ENCODE measurements around the gene PCNT.

The PCNT gene

DNA sequence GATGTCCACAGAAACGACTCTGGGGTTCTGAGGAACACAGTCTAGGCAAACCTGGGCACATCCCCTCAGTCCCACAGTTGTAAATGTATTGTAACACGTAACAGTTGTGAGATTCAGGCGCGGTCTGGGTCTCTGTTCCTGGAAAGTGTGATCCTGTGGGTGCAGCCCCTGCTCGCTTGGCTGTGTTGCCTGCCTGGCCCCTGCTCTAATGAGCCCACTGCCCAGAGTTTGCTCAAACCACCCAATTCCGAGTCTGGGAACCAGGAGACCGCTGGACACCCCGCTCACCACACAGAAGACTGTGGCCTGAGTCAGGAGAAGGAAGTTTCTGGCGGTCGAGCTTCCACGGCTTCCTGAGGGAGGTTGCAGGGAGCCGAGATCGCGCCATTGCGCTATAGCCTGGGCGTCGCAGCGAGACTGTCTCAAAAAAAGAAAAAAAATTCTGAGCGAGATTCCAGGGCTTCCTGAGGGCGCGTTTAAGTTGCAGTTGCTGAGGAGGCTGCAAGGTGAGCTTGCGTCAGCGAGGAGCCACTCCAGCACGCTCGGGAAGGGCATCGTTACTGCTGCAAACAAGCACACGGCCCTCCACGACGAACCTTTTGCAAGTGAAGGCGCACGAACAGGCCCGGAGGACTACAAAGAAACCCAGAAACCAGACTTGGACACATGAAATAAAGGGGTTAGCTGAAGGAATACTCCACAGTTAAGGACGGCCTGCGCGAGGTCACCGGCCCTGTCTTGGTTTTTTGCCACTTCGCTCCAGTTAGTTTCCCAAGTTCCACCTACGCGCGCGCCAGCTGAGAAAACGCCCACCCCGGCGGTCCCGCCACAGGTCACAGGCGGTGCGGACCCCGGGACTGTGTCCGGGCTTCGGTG is 1.4 kb upstream of the PCNT start:
- WGBS (ENCODE audit: insufficient coverage, insufficient read length): no CpG with 5 or more reads among the region's 50 CpGs
- H3K27ac ChIP-seq (ENCODE audit: low read length): no peak overlapping the region
- no peak for DNase-seq (ENCODE audit: low read depth, low spot score)
- H3K36me3 ChIP-seq (ENCODE audit: control insufficient read depth, insufficient read depth, low read length): no peaks in the 10 kb centered on the region
- H3K4me1 ChIP-seq (ENCODE audit: control insufficient read depth, insufficient read depth, low read length): peaks cover 12% of the 10 kb centered on the region
- no peaks in the 10 kb centered on the region for H3K27me3 ChIP-seq (ENCODE audit: control insufficient read depth, insufficient read depth, low read length)
- peak overlapping the region; percentile 47 for H3K4me3 ChIP-seq (ENCODE audit: low read length)
- no peaks in the 10 kb centered on the region for H3K9me3 ChIP-seq (ENCODE audit: control insufficient read depth, insufficient read depth, low read length)

DNA sequence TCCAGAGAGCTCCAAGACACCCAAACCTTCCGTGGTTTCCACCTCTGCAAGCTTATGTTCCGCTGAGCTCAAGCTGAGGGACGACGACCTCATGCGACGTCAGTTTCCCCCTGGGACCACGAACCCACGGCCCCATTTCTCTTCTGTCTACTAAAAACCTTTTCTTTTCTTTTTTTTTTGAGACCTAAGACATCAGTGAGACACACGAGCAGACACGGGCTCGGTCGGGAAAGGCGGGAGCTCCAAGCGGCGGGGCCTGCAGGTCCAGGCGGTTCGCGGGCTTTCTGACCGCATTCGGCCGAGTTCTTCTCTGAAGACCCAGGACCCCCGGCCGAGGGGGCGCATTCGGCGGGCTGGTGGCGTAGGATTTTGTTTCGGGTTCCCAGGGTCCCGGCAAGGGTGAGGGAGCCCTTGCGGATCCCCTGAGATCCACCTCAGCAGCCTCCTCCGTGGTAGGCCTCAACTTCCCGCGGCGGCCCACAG is 688 bp upstream of the PCNT start:
- Histone ChIP-seq H3K9me3 (ENCODE audit: control insufficient read depth, insufficient read depth, low read length) (no peaks in the 10 kb centered on the region), H3K27ac (ENCODE audit: low read length) (no peak overlapping the region), H3K4me3 (ENCODE audit: low read length) (peak overlapping the region; percentile 47), H3K4me1 (ENCODE audit: control insufficient read depth, insufficient read depth, low read length) (peaks cover 9% of the 10 kb centered on the region), H3K27me3 (ENCODE audit: control insufficient read depth, insufficient read depth, low read length) (no peaks in the 10 kb centered on the region), H3K36me3 (ENCODE audit: control insufficient read depth, insufficient read depth, low read length) (no peaks in the 10 kb centered on the region)
- no CpG with 5 or more reads among the region's 34 CpGs for WGBS (ENCODE audit: insufficient coverage, insufficient read length)
- no peak for DNase-seq (ENCODE audit: low read depth, low spot score)

DNA sequence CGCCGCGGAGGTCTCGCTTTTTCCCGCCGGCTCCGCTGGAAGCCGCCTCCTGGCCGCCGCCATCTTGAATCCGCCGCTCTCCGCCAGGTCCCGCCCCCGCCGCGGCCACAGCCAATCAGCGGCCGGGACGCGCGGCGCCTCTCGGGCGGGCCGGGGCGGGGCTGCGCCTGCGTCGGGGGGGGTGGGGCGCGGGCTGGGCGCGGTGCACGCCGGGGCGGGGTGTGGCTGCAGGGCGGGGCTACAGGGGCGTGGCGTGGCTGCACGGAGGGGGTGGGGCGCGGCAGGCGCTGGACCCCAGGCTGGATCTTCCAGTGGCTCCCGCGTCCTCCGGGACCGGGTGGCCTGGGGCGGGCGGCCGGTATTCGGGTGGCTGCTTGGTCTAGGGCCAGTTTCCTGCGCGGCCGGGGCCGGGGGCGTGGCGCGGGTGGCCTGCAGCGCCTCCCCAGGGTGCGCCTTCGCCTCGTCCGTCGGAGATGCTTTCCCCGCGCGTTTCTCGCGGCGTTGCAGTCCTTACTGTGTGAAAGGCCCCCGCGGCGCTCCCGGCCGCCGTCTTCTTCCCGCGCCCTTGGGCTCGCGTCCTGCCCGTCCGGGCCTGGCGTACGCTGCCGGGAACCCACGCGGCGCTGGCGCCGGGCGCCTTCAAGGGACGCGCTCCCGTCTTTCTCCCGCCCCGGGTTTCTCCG is 575 bp downstream of the PCNT start:
- no CpG with 5 or more reads among the region's 98 CpGs for WGBS (ENCODE audit: insufficient coverage, insufficient read length)
- peaks cover 3% of the 10 kb centered on the region; the same call in 1 of the 2 replicates for H3K4me1 ChIP-seq (ENCODE audit: control insufficient read depth, insufficient read depth, low read length)

DNA sequence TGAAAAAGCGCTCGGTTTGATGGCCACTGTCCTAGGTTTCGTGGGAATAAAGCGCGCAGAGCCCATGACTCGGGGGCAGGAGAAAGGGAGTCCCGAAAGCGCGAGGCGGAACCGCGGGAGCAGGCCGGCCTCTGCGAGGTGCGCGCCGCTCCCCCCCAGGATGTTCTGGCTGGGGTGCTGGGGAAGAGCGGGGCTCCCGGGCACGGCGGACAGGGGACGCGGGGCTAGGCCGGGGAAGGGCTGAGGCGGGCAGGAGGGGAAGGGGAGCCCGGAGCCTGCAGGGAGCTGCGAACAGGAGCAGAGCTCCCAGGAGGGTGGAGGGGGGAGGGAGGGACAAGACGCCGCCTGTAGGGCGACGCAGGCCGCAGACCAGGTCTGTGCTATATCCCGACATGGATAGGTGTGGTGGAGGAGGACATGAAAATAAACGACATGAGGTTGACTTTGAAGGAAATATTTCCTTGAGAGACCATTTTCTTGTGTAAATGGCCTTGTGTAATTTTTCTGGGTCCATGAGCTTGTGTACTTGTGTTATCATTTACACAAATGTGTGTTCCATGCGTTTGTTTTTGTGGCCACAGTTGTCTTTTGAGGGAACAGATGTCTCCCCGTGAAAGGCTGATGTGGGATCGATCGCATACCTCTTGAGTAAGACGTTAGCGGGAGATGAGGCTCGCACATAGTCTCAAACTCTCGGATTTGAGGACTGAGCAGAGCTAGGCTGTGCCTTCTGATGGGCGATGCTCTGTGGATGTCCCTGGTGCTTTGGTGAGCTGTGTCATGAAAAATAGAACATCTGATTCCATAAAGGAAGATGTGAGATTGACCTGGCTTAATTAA is 1.3 kb downstream of the PCNT start:
- no peak for DNase-seq (ENCODE audit: low read depth, low spot score)
- WGBS (ENCODE audit: insufficient coverage, insufficient read length): no CpG with 5 or more reads among the region's 43 CpGs
- Histone ChIP-seq H3K27ac (ENCODE audit: low read length) (no peak overlapping the region), H3K4me1 (ENCODE audit: control insufficient read depth, insufficient read depth, low read length) (peaks cover 3% of the 10 kb centered on the region; the same call in 1 of the 2 replicates), H3K4me3 (ENCODE audit: low read length) (peak overlapping the region; percentile 92), H3K27me3 (ENCODE audit: control insufficient read depth, insufficient read depth, low read length) (no peaks in the 10 kb centered on the region), H3K36me3 (ENCODE audit: control insufficient read depth, insufficient read depth, low read length) (peaks cover 5% of the 10 kb centered on the region; the same call in 1 of the 2 replicates), H3K9me3 (ENCODE audit: control insufficient read depth, insufficient read depth, low read length) (no peaks in the 10 kb centered on the region)

More for the DNA sequence above, 575 bp downstream of the PCNT start:
- Histone ChIP-seq H3K27me3 (ENCODE audit: control insufficient read depth, insufficient read depth, low read length) (no peaks in the 10 kb centered on the region), H3K36me3 (ENCODE audit: control insufficient read depth, insufficient read depth, low read length) (no peaks in the 10 kb centered on the region), H3K4me3 (ENCODE audit: low read length) (peak overlapping the region; percentile 95), H3K27ac (ENCODE audit: low read length) (no peak overlapping the region), H3K9me3 (ENCODE audit: control insufficient read depth, insufficient read depth, low read length) (no peaks in the 10 kb centered on the region)
- DNase-seq (ENCODE audit: low read depth, low spot score): no peak

DNA sequence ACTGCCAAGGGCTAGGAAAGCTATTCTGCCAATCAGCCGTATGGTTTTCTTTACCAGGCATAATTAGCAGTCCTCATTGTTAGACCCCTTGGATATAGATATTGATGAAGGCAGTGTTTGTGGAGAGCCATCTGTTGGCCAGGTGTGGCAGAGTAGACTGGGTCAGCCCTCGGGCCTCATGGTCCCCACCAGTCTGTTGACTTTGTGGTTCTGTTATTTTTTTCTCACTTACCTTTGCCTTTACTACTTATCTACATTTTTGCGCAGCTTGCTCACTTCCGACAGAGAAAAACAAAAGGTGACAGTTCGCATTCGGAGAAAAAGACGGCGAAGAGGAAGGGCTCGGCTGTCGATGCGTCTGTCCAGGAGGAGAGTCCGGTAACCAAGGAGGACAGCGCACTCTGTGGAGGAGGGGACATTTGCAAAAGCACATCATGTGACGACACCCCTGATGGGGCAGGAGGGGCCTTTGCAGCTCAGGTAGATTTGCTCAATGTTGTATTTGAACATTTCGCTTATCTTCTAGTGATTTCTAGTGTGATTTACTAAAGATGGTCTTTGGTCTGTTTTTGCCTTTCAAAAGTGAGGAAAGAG is 2.3 kb downstream of the PCNT start:
- H3K36me3 ChIP-seq (ENCODE audit: control insufficient read depth, insufficient read depth, low read length): peaks cover 5% of the 10 kb centered on the region; the same call in 1 of the 2 replicates
- no peak overlapping the region for H3K27ac ChIP-seq (ENCODE audit: low read length)
- no peak overlapping the region for H3K4me3 ChIP-seq (ENCODE audit: low read length)
- no peak for DNase-seq (ENCODE audit: low read depth, low spot score)
- no CpG with 5 or more reads among the region's 15 CpGs for WGBS (ENCODE audit: insufficient coverage, insufficient read length)
- H3K27me3 ChIP-seq (ENCODE audit: control insufficient read depth, insufficient read depth, low read length): no peaks in the 10 kb centered on the region
- peaks cover 3% of the 10 kb centered on the region; the same call in 1 of the 2 replicates for H3K4me1 ChIP-seq (ENCODE audit: control insufficient read depth, insufficient read depth, low read length)
- no peaks in the 10 kb centered on the region for H3K9me3 ChIP-seq (ENCODE audit: control insufficient read depth, insufficient read depth, low read length)

DNA sequence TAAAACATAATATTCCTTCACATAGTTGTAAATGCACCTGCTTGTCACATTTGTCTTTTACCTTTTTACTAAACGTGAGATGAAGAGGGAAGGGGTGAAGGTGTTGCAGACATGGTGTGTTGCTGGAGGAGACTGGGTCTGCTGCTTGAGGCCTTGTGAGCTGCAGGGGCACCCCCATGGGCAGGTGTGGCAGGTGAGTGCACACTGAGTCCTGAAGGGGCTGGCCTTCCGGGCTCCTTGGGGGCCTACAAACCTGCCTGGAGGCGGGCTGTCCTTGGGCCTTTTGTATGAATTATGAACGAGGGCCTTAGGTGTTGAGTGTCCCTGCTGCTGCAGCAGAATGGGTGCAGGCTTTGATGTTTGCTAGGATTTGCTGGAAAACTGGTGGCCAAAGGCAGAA is 3.8 kb downstream of the PCNT start:
- H3K9me3 ChIP-seq (ENCODE audit: control insufficient read depth, insufficient read depth, low read length): no peaks in the 10 kb centered on the region
- peaks cover 2% of the 10 kb centered on the region; the same call in 1 of the 2 replicates for H3K4me1 ChIP-seq (ENCODE audit: control insufficient read depth, insufficient read depth, low read length)
- H3K4me3 ChIP-seq (ENCODE audit: low read length): no peak overlapping the region
- DNase-seq (ENCODE audit: low read depth, low spot score): no peak
- H3K27me3 ChIP-seq (ENCODE audit: control insufficient read depth, insufficient read depth, low read length): no peaks in the 10 kb centered on the region
- H3K27ac ChIP-seq (ENCODE audit: low read length): no peak overlapping the region
- H3K36me3 ChIP-seq (ENCODE audit: control insufficient read depth, insufficient read depth, low read length): peaks cover 5% of the 10 kb centered on the region; the same call in 1 of the 2 replicates
- WGBS (ENCODE audit: insufficient coverage, insufficient read length): no CpG with 5 or more reads among the region's 4 CpGs

DNA sequence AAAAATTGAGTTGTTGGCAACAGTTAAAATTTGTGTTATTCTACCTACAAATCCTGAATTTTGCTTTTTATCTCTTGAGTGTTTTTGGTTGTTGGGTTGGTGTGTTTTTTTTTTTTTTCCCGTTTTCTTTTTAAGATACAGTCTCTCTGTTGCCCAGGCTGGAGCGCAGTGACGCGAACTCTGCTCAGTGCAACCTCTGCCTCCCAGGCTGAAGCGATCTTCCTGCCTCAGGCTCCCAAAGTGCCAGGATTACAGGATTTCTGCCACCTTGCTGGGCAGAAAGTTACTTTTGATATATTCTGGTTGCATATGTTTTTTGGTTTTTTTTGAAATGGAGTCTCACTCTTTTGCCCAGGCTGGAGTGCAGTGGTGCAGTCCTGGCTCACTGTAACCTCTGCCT is 4.2 kb downstream of the PCNT start:
- DNase-seq (ENCODE audit: low read depth, low spot score): no peak
- no peak overlapping the region for H3K27ac ChIP-seq (ENCODE audit: low read length)
- no CpG with 5 or more reads among the region's 5 CpGs for WGBS (ENCODE audit: insufficient coverage, insufficient read length)
- H3K27me3 ChIP-seq (ENCODE audit: control insufficient read depth, insufficient read depth, low read length): no peaks in the 10 kb centered on the region
- peaks cover 5% of the 10 kb centered on the region; the same call in 1 of the 2 replicates for H3K36me3 ChIP-seq (ENCODE audit: control insufficient read depth, insufficient read depth, low read length)
- peaks cover 2% of the 10 kb centered on the region; the same call in 1 of the 2 replicates for H3K4me1 ChIP-seq (ENCODE audit: control insufficient read depth, insufficient read depth, low read length)
- H3K4me3 ChIP-seq (ENCODE audit: low read length): no peak overlapping the region
- H3K9me3 ChIP-seq (ENCODE audit: control insufficient read depth, insufficient read depth, low read length): no peaks in the 10 kb centered on the region

DNA sequence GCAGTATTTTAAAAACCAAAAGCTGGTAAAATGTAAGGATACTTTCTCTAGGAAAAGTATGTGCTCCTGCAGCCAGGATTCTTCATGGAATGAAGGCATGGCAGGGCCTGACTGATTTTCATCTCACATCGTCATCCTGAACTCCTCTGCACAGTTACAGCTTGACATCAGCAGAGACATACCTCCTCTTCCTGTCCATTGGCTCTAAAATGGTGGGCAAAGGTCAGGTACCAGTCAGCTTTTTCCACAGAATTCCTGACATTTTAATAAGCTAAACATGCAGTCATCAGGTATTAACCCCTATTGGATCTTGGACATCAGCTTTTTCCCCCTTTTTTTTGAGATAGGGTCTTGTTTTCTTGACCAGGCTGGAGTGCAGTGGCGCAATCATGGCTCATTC is 5.8 kb downstream of the PCNT start:
- DNase-seq (ENCODE audit: low read depth, low spot score): no peak
- H3K27ac ChIP-seq (ENCODE audit: low read length): no peak overlapping the region
- peaks cover 10% of the 10 kb centered on the region; the same call in 1 of the 2 replicates for H3K36me3 ChIP-seq (ENCODE audit: control insufficient read depth, insufficient read depth, low read length)
- WGBS (ENCODE audit: insufficient coverage, insufficient read length): no CpG with 5 or more reads among the region's 2 CpGs
- H3K4me1 ChIP-seq (ENCODE audit: control insufficient read depth, insufficient read depth, low read length): peaks cover 2% of the 10 kb centered on the region; the same call in 1 of the 2 replicates
- H3K4me3 ChIP-seq (ENCODE audit: low read length): no peak overlapping the region
- H3K27me3 ChIP-seq (ENCODE audit: control insufficient read depth, insufficient read depth, low read length): no peaks in the 10 kb centered on the region
- H3K9me3 ChIP-seq (ENCODE audit: control insufficient read depth, insufficient read depth, low read length): no peaks in the 10 kb centered on the region

DNA sequence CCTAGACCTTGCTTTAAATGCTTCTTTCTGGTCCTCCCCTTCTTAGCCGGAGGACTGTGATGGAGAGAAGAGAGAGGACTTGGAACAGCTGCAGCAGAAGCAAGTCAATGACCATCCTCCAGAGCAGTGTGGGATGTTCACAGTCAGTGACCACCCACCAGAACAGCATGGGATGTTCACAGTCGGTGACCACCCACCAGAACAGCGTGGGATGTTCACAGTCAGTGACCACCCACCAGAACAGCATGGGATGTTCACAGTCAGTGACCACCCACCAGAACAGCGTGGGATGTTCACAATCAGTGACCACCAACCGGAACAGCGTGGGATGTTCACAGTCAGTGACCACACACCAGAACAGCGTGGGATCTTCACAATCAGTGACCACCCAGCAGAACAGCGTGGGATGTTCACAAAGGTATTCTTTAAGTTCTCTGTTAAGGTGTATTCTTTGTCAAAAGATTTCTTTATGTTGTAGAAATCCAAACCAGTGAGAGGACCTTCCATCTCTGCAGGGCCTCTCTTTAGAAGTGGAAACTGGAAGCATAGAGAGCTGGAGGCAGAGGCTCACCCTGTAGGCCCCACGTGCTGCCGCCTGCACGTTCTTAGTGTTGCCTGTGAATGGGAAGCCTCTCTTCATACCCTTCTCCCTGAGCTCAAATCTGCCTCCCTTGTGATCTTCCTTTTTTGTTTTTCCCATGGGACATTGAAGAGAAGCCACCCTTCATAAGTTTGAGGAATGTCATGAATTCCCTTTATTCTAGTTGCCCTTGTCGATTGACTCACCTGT is 10.6 kb downstream of the PCNT start:
- DNase-seq (ENCODE audit: low read depth, low spot score): no peak
- Histone ChIP-seq H3K9me3 (ENCODE audit: control insufficient read depth, insufficient read depth, low read length) (no peaks in the 10 kb centered on the region), H3K27ac (ENCODE audit: low read length) (no peak overlapping the region), H3K4me3 (ENCODE audit: low read length) (no peak overlapping the region), H3K27me3 (ENCODE audit: control insufficient read depth, insufficient read depth, low read length) (no peaks in the 10 kb centered on the region), H3K4me1 (ENCODE audit: control insufficient read depth, insufficient read depth, low read length) (no peaks in the 10 kb centered on the region), H3K36me3 (ENCODE audit: control insufficient read depth, insufficient read depth, low read length) (peaks cover 25% of the 10 kb centered on the region; the same call in 1 of the 2 replicates)
- WGBS (ENCODE audit: insufficient coverage, insufficient read length): no CpG with 5 or more reads among the region's 12 CpGs

Data from iPS DF 6.9 (cell line).